Esophagus muscularis mucosa (tissue), 4 donors: ENCODE results near the gene PCBD1. TPM values are rescaled to one million over a fixed set of nuclear protein-coding genes. Genes with fewer than 3 reads are reported as not detected.

Source experiments
- DNase-seq: peaks from one replicate; pipeline ENCODE4 v3.0.0-alpha.2; 2017; ENCODE audit errors: extremely low spot score
- H3K27ac ChIP-seq, 4 donors: fragments of 200-600 bp; sonication (generic); replicated peaks in 1 of 4; 1 replicate in 3 of 4; 2 replicates in 1 of 4; pipeline ENCODE4 v1.5.1; 2016 to 2019; ENCODE audit warnings: mild to moderate bottlenecking in 1 of 4
- H3K27me3 ChIP-seq, 4 donors: fragments of 200-600 bp; sonication (generic); one replicate each; pipeline versions ENCODE4 v1.5.1 to v1.6.0; 2016 to 2019
- H3K36me3 ChIP-seq, 4 donors: fragments of 200-600 bp; sonication (generic); one replicate each; pipeline ENCODE4 v1.5.1; 2016 to 2019
- H3K4me1 ChIP-seq, 4 donors: fragments of 200-600 bp; sonication (generic); one replicate each; pipeline ENCODE4 v1.5.1; 2016 to 2019
- H3K4me3 ChIP-seq, 4 donors: fragments of 200-600 bp; sonication (generic); 1 replicate in 2 of 4; 2 replicates in 2 of 4; pipeline ENCODE4 v1.5.1; 2016 to 2019; ENCODE audit warnings: mild to moderate bottlenecking in 4 of 4, moderate library complexity in 1 of 4
- H3K9me3 ChIP-seq, 4 donors: fragments of 200-600 bp; sonication (generic); 1 replicate in 3 of 4; 2 replicates in 1 of 4; pipeline ENCODE4 v1.5.1; 2016 to 2019
- CTCF ChIP-seq, 3 experiments: fragments of 200-600 bp in 2 of 3; fragments of 450-650 bp in 1 of 3; sonication (generic) in 2 of 3; IDR thresholded peaks; one replicate each; pipeline ENCODE4 v1.5.1; 2017 to 2019; ENCODE audit warnings: antibody characterized with exemption in 3 of 3, mild to moderate bottlenecking in 2 of 3, moderate library complexity in 1 of 3
- EP300 ChIP-seq: sonication (generic); formaldehyde crosslinking; IDR thresholded peaks from one replicate; pipeline ENCODE4 v1.6.1; 2017; ENCODE audit warnings: antibody characterized with exemption
- POLR2A ChIP-seq: fragments of 450-650 bp; IDR thresholded peaks from one replicate; pipeline ENCODE4 v1.6.1; 2017; ENCODE audit warnings: antibody characterized with exemption, moderate library complexity, mild to moderate bottlenecking, low read depth
- POLR2AphosphoS5 ChIP-seq, 2 donors: sonication (generic); formaldehyde crosslinking; IDR thresholded peaks; one replicate each; pipeline ENCODE4 v1.6.1; 2017; ENCODE audit warnings: antibody characterized with exemption in 2 of 2
- WGBS: methylation state at CpG from one replicate; pipeline ENCODE4 v1.1.5; 2018; 5-methylcytosine and 5-hydroxymethylcytosine counted together
- intact Hi-C: fragments of 100-400 bp; cut with DNase I; formaldehyde crosslinking; loops from one replicate; pipeline ENCODE4 v1.15.1; 2023
- total RNA-seq, 4 donors: library from RNA; depleted of rRNA; stranded (reverse); fragments of >200 nt; gene quantifications; one replicate each; pipeline versions ENCODE4 v1.1.0 to v1.2.1, GENCODE V29; 2016

The PCBD1 gene
- total RNA-seq, 4 donors from 2014 or later = 56.1 to 112 (median 80.8) TPM

DNA sequence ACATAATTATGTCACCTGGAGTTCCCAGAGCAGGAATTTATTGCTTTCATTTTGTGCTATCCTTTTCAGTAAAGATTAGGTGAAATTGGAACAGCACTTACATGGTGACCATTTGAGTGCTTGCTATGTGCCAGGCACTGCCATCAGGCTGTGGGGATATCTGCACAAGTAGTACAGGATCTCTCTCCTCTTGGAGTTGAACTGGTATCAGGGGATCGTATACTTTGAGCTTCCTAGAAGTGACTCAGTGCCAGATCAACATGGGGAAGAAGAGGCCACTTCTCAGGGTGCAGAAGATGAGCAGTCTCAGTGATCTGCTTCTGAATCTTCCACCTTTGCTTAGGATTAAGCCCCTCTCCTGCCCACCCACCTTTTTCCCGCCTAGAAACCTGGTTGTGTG, 43.1 kb downstream of the PCBD1 start:
- Histone ChIP-seq H3K9me3 (no peaks in the 10 kb centered on the region), H3K27ac (no peak overlapping the region), H3K27me3 (no peaks in the 10 kb centered on the region), H3K4me3 (no peak overlapping the region), H3K4me1 (peaks cover 7 to 31% (median 19%) of the 10 kb centered on the region in 4 donors), H3K36me3 (peaks cover 0 to 28% (median 11%) of the 10 kb centered on the region in 4 donors)
- 91% methylated on average over 2 of the region's 2 CpGs for WGBS
- intact Hi-C loops = no loop called here
- DNase-seq = no peak
- TF ChIP-seq POLR2AphosphoS5 (IDR thresholded peaks at IDR 0.05) (no peak), POLR2A (no peak), EP300 (no peak), CTCF (IDR thresholded peaks at IDR 0.05) (no peak)

DNA sequence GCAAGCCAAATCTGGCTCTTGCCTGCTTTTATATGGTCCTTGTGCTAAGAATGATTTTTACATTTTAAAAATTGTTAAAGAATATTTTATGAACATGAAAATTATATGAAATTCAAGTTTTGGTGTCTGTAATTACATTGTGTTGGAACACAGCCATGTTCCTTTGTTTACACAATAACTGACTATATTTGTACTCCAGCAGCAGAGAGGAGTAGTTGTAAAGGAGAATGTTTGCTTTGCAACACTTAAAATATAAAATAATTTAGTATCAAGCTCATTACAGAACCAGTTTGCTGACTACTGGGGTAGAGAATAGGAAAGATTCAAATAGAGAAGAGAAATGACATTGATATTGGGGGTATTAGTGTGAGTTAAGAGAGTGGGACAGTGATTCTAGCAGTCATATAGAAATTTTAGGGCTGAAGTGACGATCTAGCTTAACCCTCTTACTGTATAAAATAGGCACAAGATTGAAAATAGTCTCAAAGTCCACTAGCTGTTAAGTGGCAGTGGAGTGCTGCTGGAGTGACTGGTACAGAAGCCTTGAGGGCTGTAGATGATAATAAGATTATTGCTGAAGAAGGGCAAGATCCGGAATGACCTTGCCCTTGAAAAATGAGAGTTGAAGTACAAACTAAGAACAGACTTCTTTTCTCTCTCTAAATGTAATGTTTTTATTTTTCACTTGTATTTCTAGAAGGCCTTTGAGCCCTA, 44.4 kb downstream of the PCBD1 start:
- Histone ChIP-seq H3K27ac (no peak overlapping the region), H3K4me1 (peaks cover 7 to 26% (median 11%) of the 10 kb centered on the region in 4 donors), H3K27me3 (no peaks in the 10 kb centered on the region), H3K9me3 (no peaks in the 10 kb centered on the region), H3K4me3 (no peak overlapping the region), H3K36me3 (peaks cover 0 to 25% (median 11%) of the 10 kb centered on the region in 4 donors)
- 92% methylated on average over 2 of the region's 2 CpGs for WGBS
- no peak for DNase-seq
- TF ChIP-seq EP300 (no peak), POLR2AphosphoS5 (IDR thresholded peaks at IDR 0.05) (no peak), CTCF (IDR thresholded peaks at IDR 0.05) (no peak), POLR2A (no peak)
- intact Hi-C loops = no loop called here

GRCh38 chr10:70843333-70843732, 45.0 kb downstream of the PCBD1 start:
- WGBS = 89% methylated on average over 2 of the region's 2 CpGs
- Histone ChIP-seq H3K27ac (no peak overlapping the region), H3K36me3 (peaks cover 0 to 25% (median 11%) of the 10 kb centered on the region in 4 donors), H3K4me1 (peaks cover 7 to 22% (median 11%) of the 10 kb centered on the region in 4 donors), H3K9me3 (no peaks in the 10 kb centered on the region), H3K4me3 (no peak overlapping the region), H3K27me3 (no peaks in the 10 kb centered on the region)
- TF ChIP-seq POLR2AphosphoS5 (IDR thresholded peaks at IDR 0.05) = no peak
- no peak for TF ChIP-seq POLR2A
- TF ChIP-seq CTCF (IDR thresholded peaks at IDR 0.05) = no peak
- no peak for TF ChIP-seq EP300
- no peak for DNase-seq
- intact Hi-C loops = no loop called here

GRCh38 chr10:70840836-70841235, 47.5 kb downstream of the PCBD1 start:
- 81% methylated on average over 2 of the region's 2 CpGs for WGBS
- H3K9me3 ChIP-seq = no peaks in the 10 kb centered on the region

More at GRCh38 chr10:70840836-70841235, 47.5 kb downstream of the PCBD1 start:
- no peak for DNase-seq
- H3K4me3 ChIP-seq = no peak overlapping the region
- H3K27ac ChIP-seq = no peak overlapping the region
- H3K27me3 ChIP-seq = no peaks in the 10 kb centered on the region
- TF ChIP-seq EP300 = no peak
- TF ChIP-seq POLR2A = no peak
- TF ChIP-seq POLR2AphosphoS5 (IDR thresholded peaks at IDR 0.05) = no peak
- no peak for TF ChIP-seq CTCF (IDR thresholded peaks at IDR 0.05)
- H3K36me3 ChIP-seq = peaks cover 0 to 20% (median 9%) of the 10 kb centered on the region in 4 donors
- H3K4me1 ChIP-seq = peaks cover 0 to 16% (median 3%) of the 10 kb centered on the region in 4 donors
- intact Hi-C loops = no loop called here
